ENCODE results near the gene CHMP3. TPM values are rescaled to one million over a fixed set of nuclear protein-coding genes. Genes with fewer than 3 reads are reported as not detected.

The CHMP3 gene
- total and polyA plus RNA-seq, 2 donors from 2014 or later, result 123 to 162 TPM

DNA sequence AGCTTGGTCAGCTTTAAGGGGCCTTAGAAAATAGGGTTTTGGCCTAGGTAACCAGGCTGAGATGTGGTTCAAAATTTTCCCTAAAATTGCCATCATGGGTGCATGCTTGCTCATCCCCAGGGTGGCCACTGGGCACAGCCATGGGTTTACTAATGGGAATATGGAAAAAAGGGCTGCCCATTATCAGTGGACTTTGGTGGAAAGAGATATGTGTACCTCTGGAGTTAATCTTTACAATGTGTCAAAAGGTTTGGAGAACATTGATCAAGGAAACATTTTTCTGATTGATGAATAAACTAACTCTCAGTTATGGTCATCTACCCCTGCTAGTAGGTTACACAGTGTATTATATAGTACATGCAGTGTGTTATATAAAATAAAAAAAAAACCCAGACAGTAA lies 109.0 kb downstream of the CHMP3 start:
- FAIRE-seq (no peak), DNase-seq (no peak)
- H3K36me3 ChIP-seq (ENCODE audit: control insufficient read depth in 2 of 3, insufficient read depth in 3 of 3, low read length in 3 of 3), result peaks cover 33 to 61% (median 42%) of the 10 kb centered on the region in 3 donors
- H3K27ac ChIP-seq (ENCODE audit: low read depth in 2 of 2, low read length in 2 of 2), result no peak overlapping the region
- TF ChIP-seq, protein P1, sequence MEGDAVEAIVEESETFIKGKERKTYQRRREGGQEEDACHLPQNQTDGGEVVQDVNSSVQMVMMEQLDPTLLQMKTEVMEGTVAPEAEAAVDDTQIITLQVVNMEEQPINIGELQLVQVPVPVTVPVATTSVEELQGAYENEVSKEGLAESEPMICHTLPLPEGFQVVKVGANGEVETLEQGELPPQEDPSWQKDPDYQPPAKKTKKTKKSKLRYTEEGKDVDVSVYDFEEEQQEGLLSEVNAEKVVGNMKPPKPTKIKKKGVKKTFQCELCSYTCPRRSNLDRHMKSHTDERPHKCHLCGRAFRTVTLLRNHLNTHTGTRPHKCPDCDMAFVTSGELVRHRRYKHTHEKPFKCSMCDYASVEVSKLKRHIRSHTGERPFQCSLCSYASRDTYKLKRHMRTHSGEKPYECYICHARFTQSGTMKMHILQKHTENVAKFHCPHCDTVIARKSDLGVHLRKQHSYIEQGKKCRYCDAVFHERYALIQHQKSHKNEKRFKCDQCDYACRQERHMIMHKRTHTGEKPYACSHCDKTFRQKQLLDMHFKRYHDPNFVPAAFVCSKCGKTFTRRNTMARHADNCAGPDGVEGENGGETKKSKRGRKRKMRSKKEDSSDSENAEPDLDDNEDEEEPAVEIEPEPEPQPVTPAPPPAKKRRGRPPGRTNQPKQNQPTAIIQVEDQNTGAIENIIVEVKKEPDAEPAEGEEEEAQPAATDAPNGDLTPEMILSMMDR (IDR thresholded peaks at IDR 0.05; ENCODE audit: borderline replicate concordance, extremely low read depth, insufficient read depth), result no peak
- H3K9ac ChIP-seq (ENCODE audit: low read length in 3 of 3), result no peak overlapping the region
- intact Hi-C loops (cut with DNase I), result no loop called here
- peaks cover 0 to 3% (median 0%) of the 10 kb centered on the region in 3 donors for H3K4me1 ChIP-seq (ENCODE audit: control insufficient read depth in 2 of 3, insufficient read depth in 2 of 3, low read depth in 1 of 3, low read length in 3 of 3)
- no peaks in the 10 kb centered on the region for H3K9me3 ChIP-seq (ENCODE audit: control insufficient read depth in 2 of 3, insufficient read depth in 1 of 3, low read length in 3 of 3)
- no peak overlapping the region for H3K4me3 ChIP-seq (ENCODE audit: low read length in 3 of 3)
- H3K27me3 ChIP-seq (ENCODE audit: control insufficient read depth, insufficient read depth, low read length), result no peaks in the 10 kb centered on the region

DNA sequence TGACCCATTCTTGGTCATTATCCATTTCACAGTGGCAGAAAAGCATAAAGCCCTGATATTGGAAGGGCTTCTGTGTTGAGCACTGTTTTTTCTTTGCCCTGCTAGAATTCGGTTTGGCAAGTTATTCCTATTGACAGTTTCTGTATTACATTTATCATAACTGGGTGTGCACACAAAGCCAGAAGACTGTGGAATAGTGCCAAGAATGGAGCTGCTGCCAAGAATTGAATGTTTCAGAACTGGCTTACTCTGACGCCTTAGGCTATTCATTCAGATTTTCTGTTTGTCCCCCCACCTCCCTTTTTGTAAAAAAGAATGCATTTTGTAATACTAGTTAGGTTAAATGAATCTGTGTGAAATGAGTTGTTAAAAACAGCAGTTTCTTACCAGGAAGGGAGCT lies 109.4 kb downstream of the CHMP3 start:
- intact Hi-C loops (cut with DNase I), result no loop called here
- Histone ChIP-seq H3K27me3 (ENCODE audit: control insufficient read depth, insufficient read depth, low read length) (no peaks in the 10 kb centered on the region), H3K4me1 (ENCODE audit: control insufficient read depth in 2 of 3, insufficient read depth in 2 of 3, low read depth in 1 of 3, low read length in 3 of 3) (peaks cover 0 to 3% (median 0%) of the 10 kb centered on the region in 3 donors), H3K27ac (ENCODE audit: low read depth in 2 of 2, low read length in 2 of 2) (no peak overlapping the region), H3K9ac (ENCODE audit: low read length in 3 of 3) (no peak overlapping the region), H3K36me3 (ENCODE audit: control insufficient read depth in 2 of 3, insufficient read depth in 3 of 3, low read length in 3 of 3) (peaks cover 31 to 57% (median 40%) of the 10 kb centered on the region in 3 donors), H3K9me3 (ENCODE audit: control insufficient read depth in 2 of 3, insufficient read depth in 1 of 3, low read length in 3 of 3) (no peaks in the 10 kb centered on the region), H3K4me3 (ENCODE audit: low read length in 3 of 3) (no peak overlapping the region)
- FAIRE-seq (no peak), DNase-seq (peak in 1 of 5 donors; percentile 42)
- TF ChIP-seq, protein P1 (IDR thresholded peaks at IDR 0.05; ENCODE audit: borderline replicate concordance, extremely low read depth, insufficient read depth), result no peak

Other genes starting within 250 kb of the CHMP3 start
- gene REEP1, start 225.8 kb downstream of the CHMP3 start, total RNA-seq, result 4.3 TPM
- gene REEP1, start 225.8 kb downstream of the CHMP3 start, polyA plus RNA-seq (ENCODE audit: insufficient read depth, low read depth, low replicate concordance), result 3.3 TPM
- gene KDM3A, start 122.1 kb downstream of the CHMP3 start, total RNA-seq, result 43.8 TPM
- 10.9 TPM for gene KDM3A, start 122.1 kb downstream of the CHMP3 start, polyA plus RNA-seq (ENCODE audit: insufficient read depth, low read depth, low replicate concordance)
- 29.9 TPM for gene RNF103, start 60.4 kb upstream of the CHMP3 start, total RNA-seq
- 12.5 TPM for gene RNF103, start 60.4 kb upstream of the CHMP3 start, polyA plus RNA-seq (ENCODE audit: insufficient read depth, low read depth, low replicate concordance)
- gene RMND5A, start 156.8 kb upstream of the CHMP3 start, total RNA-seq, result 33.6 TPM
- 13.9 TPM for gene RMND5A, start 156.8 kb upstream of the CHMP3 start, polyA plus RNA-seq (ENCODE audit: insufficient read depth, low read depth, low replicate concordance)
- 5.9 TPM for gene CD8A, start 227.5 kb upstream of the CHMP3 start, total RNA-seq
- gene CD8A, start 227.5 kb upstream of the CHMP3 start, polyA plus RNA-seq (ENCODE audit: insufficient read depth, low read depth, low replicate concordance), result 0.65 TPM

Data from kidney (tissue), 14 donors.